Measurements from ENCODE around the gene PTF1A. TPM values are rescaled to one million over a fixed set of nuclear protein-coding genes. Genes with fewer than 3 reads are reported as not detected.

PTF1A gene
- polyA plus RNA-seq, 1 donor (not counting 4 experiments of a cell fraction or from before 2014, with no cell fraction given), result not detected

- H3K4me2 ChIP-seq (ENCODE audit: control insufficient read depth, extremely low read depth, insufficient read depth, low read depth, low read length), result no peak overlapping the region
These were observed 18.7 kb upstream of the PTF1A start for GRCh38 chr10:23173214-23174073.

DNA sequence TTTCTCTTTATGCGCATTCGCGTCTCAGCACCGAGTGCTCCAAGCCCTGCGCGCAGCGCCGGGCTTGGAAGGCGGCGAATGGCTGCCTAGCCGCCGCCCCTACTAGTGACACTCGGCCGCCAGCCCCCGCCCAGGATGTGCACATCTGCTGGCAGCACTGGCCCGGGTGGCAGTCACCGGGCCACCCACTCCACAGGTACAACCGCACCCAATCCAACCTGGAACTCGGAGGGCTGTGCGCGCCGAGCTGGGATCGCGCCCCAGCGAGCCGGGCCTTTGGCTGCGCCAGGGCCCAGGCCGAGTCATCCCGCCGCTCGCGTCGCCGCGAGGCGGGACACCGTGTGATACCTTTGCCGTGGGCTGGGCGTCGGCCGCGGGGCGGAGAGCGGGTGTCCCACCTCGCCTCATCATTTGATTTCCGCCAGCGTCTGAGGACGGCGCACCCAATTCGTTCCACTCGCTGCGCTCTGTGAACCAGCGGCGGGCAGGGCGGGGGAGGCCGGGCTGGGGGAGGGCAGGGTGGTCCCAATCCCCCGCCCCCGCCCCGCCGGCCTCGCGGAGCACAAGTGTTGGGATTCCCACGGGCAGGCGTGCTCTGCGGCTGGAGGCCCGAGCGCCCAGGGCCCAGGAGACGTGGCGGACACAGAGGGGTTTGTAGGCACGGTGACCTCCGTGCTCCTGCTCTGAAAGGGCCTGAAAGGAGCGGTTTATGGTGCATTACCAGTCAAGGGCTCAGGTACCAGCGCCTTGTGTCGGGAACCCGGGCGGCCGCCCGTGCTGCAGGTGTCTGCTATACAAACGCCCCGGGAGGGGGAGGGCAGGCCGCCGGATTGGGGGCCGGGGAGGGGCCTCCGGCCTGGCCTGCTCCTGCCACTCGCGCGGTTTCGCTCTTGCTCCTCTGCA is 17.8 kb upstream of the PTF1A start:
- Histone ChIP-seq H3K9me1 (ENCODE audit: control insufficient read depth, extremely low read depth, insufficient read depth, low read length) (no peaks in the 10 kb centered on the region), H3K4me3 (ENCODE audit: control insufficient read depth in 2 of 3, extremely low read depth in 1 of 3, insufficient read depth in 2 of 3, low read depth in 1 of 3, low read length in 3 of 3) (no peak overlapping the region), H3K79me2 (ENCODE audit: control insufficient read depth, insufficient read depth, low read length) (no peaks in the 10 kb centered on the region), H3K4me1 (ENCODE audit: control insufficient read depth, extremely low read depth, insufficient read depth, low read length) (no peaks in the 10 kb centered on the region), H3K36me3 (ENCODE audit: control insufficient read depth in 2 of 2, extremely low read depth in 1 of 2, insufficient read depth in 2 of 2, low read length in 2 of 2) (no peaks in the 10 kb centered on the region), H3K27me3 (ENCODE audit: control insufficient read depth, extremely low read depth, insufficient read depth, low read length) (peaks cover 55% of the 10 kb centered on the region), H4K20me1 (ENCODE audit: control insufficient read depth, extremely low read depth, insufficient read depth, low read length) (no peaks in the 10 kb centered on the region), H2AFZ (ENCODE audit: control insufficient read depth, low read length) (no peak overlapping the region), H3K9ac (ENCODE audit: control insufficient read depth, extremely low read depth, insufficient read depth, low read length) (no peak overlapping the region), H3K9me3 (ENCODE audit: control insufficient read depth, low read depth, low read length) (no peaks in the 10 kb centered on the region), H3K27ac (ENCODE audit: control insufficient read depth, insufficient read depth, low read length) (no peak overlapping the region), H3K4me2 (ENCODE audit: control insufficient read depth, extremely low read depth, insufficient read depth, low read depth, low read length) (no peak overlapping the region)
- no peak for FAIRE-seq
- DNase-seq (ENCODE audit: low read depth, low spot score), result no peak
- dilution Hi-C loops (cut with MboI; ENCODE audit: extremely low pct_ligation_motif_present, low sequenced_read_pairs), result no loop called here
- TF ChIP-seq CTCF (optimal IDR thresholded peaks at IDR 0.05 in 1 of 3, IDR thresholded peaks at IDR 0.05 in 1 of 3, conservative IDR thresholded peaks at IDR 0.05 in 1 of 3; ENCODE audit: extremely low read depth in 1 of 3, insufficient read depth in 2 of 3, low read length in 3 of 3) (no peak), EZH2 (IDR thresholded peaks at IDR 0.05; ENCODE audit: low read length) (no peak)

More at GRCh38 chr10:23173214-23174073, 18.7 kb upstream of the PTF1A start:
- Histone ChIP-seq H3K79me2 (ENCODE audit: control insufficient read depth, insufficient read depth, low read length) (no peaks in the 10 kb centered on the region), H4K20me1 (ENCODE audit: control insufficient read depth, extremely low read depth, insufficient read depth, low read length) (no peaks in the 10 kb centered on the region), H3K27ac (ENCODE audit: control insufficient read depth, insufficient read depth, low read length) (no peak overlapping the region), H3K27me3 (ENCODE audit: control insufficient read depth, extremely low read depth, insufficient read depth, low read length) (peaks cover 55% of the 10 kb centered on the region), H3K9me1 (ENCODE audit: control insufficient read depth, extremely low read depth, insufficient read depth, low read length) (no peaks in the 10 kb centered on the region), H3K9ac (ENCODE audit: control insufficient read depth, extremely low read depth, insufficient read depth, low read length) (no peak overlapping the region), H3K36me3 (ENCODE audit: control insufficient read depth in 2 of 2, extremely low read depth in 1 of 2, insufficient read depth in 2 of 2, low read length in 2 of 2) (no peaks in the 10 kb centered on the region), H3K4me1 (ENCODE audit: control insufficient read depth, extremely low read depth, insufficient read depth, low read length) (no peaks in the 10 kb centered on the region), H3K9me3 (ENCODE audit: control insufficient read depth, low read depth, low read length) (no peaks in the 10 kb centered on the region), H2AFZ (ENCODE audit: control insufficient read depth, low read length) (no peak overlapping the region), H3K4me3 (ENCODE audit: control insufficient read depth in 2 of 3, extremely low read depth in 1 of 3, insufficient read depth in 2 of 3, low read depth in 1 of 3, low read length in 3 of 3) (no peak overlapping the region)
- no peak for DNase-seq (ENCODE audit: low read depth, low spot score)
- FAIRE-seq, result no peak
- dilution Hi-C loops (cut with MboI; ENCODE audit: extremely low pct_ligation_motif_present, low sequenced_read_pairs), result no loop called here
- TF ChIP-seq EZH2 (IDR thresholded peaks at IDR 0.05; ENCODE audit: low read length), result peak; percentile 57
- TF ChIP-seq CTCF (optimal IDR thresholded peaks at IDR 0.05 in 1 of 3, IDR thresholded peaks at IDR 0.05 in 1 of 3, conservative IDR thresholded peaks at IDR 0.05 in 1 of 3; ENCODE audit: extremely low read depth in 1 of 3, insufficient read depth in 2 of 3, low read length in 3 of 3), result no peak

Measured in keratinocyte (primary cell).